IMR-90 (cell line): ENCODE measurements around the gene FA2H.
"Not testable (repeated sequence)": the region's sequence is repeated elsewhere in the genome, so short reads cannot be mapped to it uniquely, and the experiment has no call there.

Experiments
- CTCF ChIP-seq: conservative IDR thresholded peaks from 2 replicates; pipeline ENCODE4 v1.5.1; 2012; ENCODE audit warnings: mild to moderate bottlenecking, low read depth, low read length, improper control_type of control experiment
- MAFK ChIP-seq: IDR thresholded peaks from 2 replicates; pipeline ENCODE4 v1.6.1; 2012; ENCODE audit warnings: low read depth, low read length, improper control_type of control experiment
- MXI1 ChIP-seq: IDR thresholded peaks from 2 replicates; pipeline ENCODE4 v1.6.1; 2012; ENCODE audit warnings: low read depth, mild to moderate bottlenecking, low read length, moderate library complexity, borderline replicate concordance
- NFE2L2 ChIP-seq: fragments of 150-350 bp; IDR thresholded peaks from 2 replicates; pipeline ENCODE4 v1.6.1; 2016; ENCODE audit warnings: low read depth, mild to moderate bottlenecking, low read length
- POLR2A ChIP-seq: IDR thresholded peaks from 2 replicates; pipeline ENCODE4 v1.6.1; 2012; ENCODE audit warnings: mild to moderate bottlenecking, low read depth, low read length
- RAD21 ChIP-seq: IDR thresholded peaks from 2 replicates; pipeline ENCODE4 v1.6.1; 2012; ENCODE audit warnings: low read length, improper control_type of control experiment

GRCh38 chr16:74791749-74792148, 17.1 kb upstream of the FA2H start:
- not testable (repeated sequence) for TF ChIP-seq RAD21, MAFK, MXI1, CTCF, POLR2A, NFE2L2
